HepG2 (cell line): Measurements from ENCODE around the gene UNCX. TPM values are rescaled to one million over a fixed set of nuclear protein-coding genes. Genes with fewer than 3 reads are reported as not detected.

Source experiments
- ATAC-seq: fragments of 200-7000 bp; cut with Tn5 transposase; 3 replicates; pipeline ENCODE4 v1.9.1; 2020; ENCODE audit warnings: mild to moderate bottlenecking, moderate library complexity
- BruUV-seq: library from RNA; stranded (reverse); fragments of 400-500 nt; replicated peaks from 2 replicates; lab custom pipeline; 2021; lab: Mats Ljungman, UMichigan
- CTCF ChIA-PET: fragments of 300-600 bp; formaldehyde crosslinking; extraction: SDS; loops from one replicate; lab custom pipeline; 2021; ENCODE audit warnings: low total read pairs, inconsistent platforms, low intra/inter-chr PET ratio; lab: Yijun Ruan, JAX
- POLR2A ChIA-PET: fragments of 350-600 bp; sonication (Branson Sonifier 250); formaldehyde crosslinking; loops from one replicate; lab custom pipeline; 2020; ENCODE audit warnings: antibody characterized with exemption, inconsistent platforms; lab: Yijun Ruan, JAX
- DNase-seq: peaks from one replicate; pipeline ENCODE4 v3.0.0-alpha.2; 2015; ENCODE audit warnings: low spot score
- FAIRE-seq: peaks from 3 replicates; lab custom pipeline; 2011; peaks lifted over from hg19 to GRCh38; lab: Jason Lieb, UNC
- H2AFZ ChIP-seq: one replicate; pipeline ENCODE4 v1.6.1; 2011; ENCODE audit warnings: low read length, inconsistent platforms
- H3K27ac ChIP-seq: fragments of 300-600 bp; 3 replicates; pipeline ENCODE4 v1.8.0; 2011; ENCODE audit warnings: mixed run types, mild to moderate bottlenecking, mixed read lengths, low read length, inconsistent platforms; ENCODE audit not compliant: insufficient read depth; ENCODE audit errors: extremely low read length
- H3K27me3 ChIP-seq, 2 experiments: fragments of 200-600 bp in 1 of 2; 2 replicates in 1 of 2; 3 replicates in 1 of 2; pipeline versions ENCODE4 v1.6.0 to v1.8.0; 2011; ENCODE audit warnings: low read length in 2 of 2, mild to moderate bottlenecking in 2 of 2, moderate library complexity in 2 of 2, inconsistent platforms in 1 of 2; ENCODE audit not compliant: insufficient read depth in 2 of 2, control insufficient read depth in 1 of 2
- H3K36me3 ChIP-seq, 2 experiments: fragments of 200-600 bp in 1 of 2; replicated peaks in 1 of 2; 2 replicates in 1 of 2; 3 replicates in 1 of 2; pipeline versions ENCODE4 v1.5.1 to v1.8.0; 2011; ENCODE audit warnings: low read length in 2 of 2, inconsistent platforms in 1 of 2; ENCODE audit not compliant: insufficient read depth in 2 of 2, control insufficient read depth in 1 of 2
- H3K4me1 ChIP-seq: 2 replicates; pipeline ENCODE4 v1.5.1; 2012; ENCODE audit warnings: low read length, inconsistent platforms; ENCODE audit not compliant: insufficient read depth
- H3K4me2 ChIP-seq: 2 replicates; pipeline ENCODE4 v1.6.0; 2011; ENCODE audit warnings: low read depth, low read length, inconsistent platforms
- H3K4me3 ChIP-seq, 3 experiments: fragments of 200-600 bp in 1 of 3; sonication (generic), shearing (Covaris generic) in 1 of 3; replicated peaks in 1 of 3; 2 replicates each; pipeline ENCODE4 v1.5.1; 2011 to 2016; ENCODE audit warnings: low read length in 3 of 3, inconsistent platforms in 2 of 3, low read depth in 2 of 3, mild to moderate bottlenecking in 2 of 3, control low read depth in 1 of 3, mixed read lengths in 1 of 3; ENCODE audit not compliant: insufficient read depth in 1 of 3
- H3K79me2 ChIP-seq: one replicate; pipeline ENCODE4 v1.6.1; 2011; ENCODE audit warnings: low read length, inconsistent platforms; ENCODE audit not compliant: insufficient read depth
- H3K9ac ChIP-seq: 2 replicates; pipeline ENCODE4 v1.6.0; 2011; ENCODE audit warnings: mild to moderate bottlenecking, low read depth, low read length, inconsistent platforms; ENCODE audit not compliant: insufficient read depth
- H3K9me3 ChIP-seq: 2 replicates; pipeline ENCODE4 v1.5.1; 2012; ENCODE audit warnings: mild to moderate bottlenecking, low read length
- H4K20me1 ChIP-seq: 2 replicates; pipeline ENCODE4 v1.6.0; 2011; ENCODE audit warnings: inconsistent platforms, mild to moderate bottlenecking, low read length, moderate library complexity; ENCODE audit not compliant: insufficient read depth
- BRF2 ChIP-seq: sonication (generic); formaldehyde crosslinking; IDR thresholded peaks from 2 replicates; pipeline ENCODE4 v1.8.1; 2022; ENCODE audit warnings: mild to moderate bottlenecking, missing genetic modification reagents
- CBX5 ChIP-seq: sonication (generic); formaldehyde crosslinking; IDR thresholded peaks from 2 replicates; pipeline ENCODE4 v1.4.0; 2020; ENCODE audit warnings: missing genetic modification reagents, borderline replicate concordance
- KLF13 ChIP-seq: sonication (generic); formaldehyde crosslinking; IDR thresholded peaks from 2 replicates; pipeline ENCODE4 v1.4.0; 2020; ENCODE audit warnings: mild to moderate bottlenecking, missing genetic modification reagents
- MED1 ChIP-seq: sonication (generic); formaldehyde crosslinking; IDR thresholded peaks from 2 replicates; pipeline ENCODE4 v1.4.0; 2020; ENCODE audit warnings: missing genetic modification reagents
- MTF2 ChIP-seq: sonication (generic); formaldehyde crosslinking; IDR thresholded peaks from 2 replicates; pipeline ENCODE4 v1.5.0; 2020; ENCODE audit warnings: missing genetic modification reagents, borderline replicate concordance
- PCBP2 ChIP-seq: fragments of 200-400 bp; formaldehyde crosslinking; optimal IDR thresholded peaks from 2 replicates; pipeline ENCODE3; 2018; ENCODE audit warnings: low read length, low read depth; ENCODE audit not compliant: poor library complexity, severe bottlenecking
- RXRB ChIP-seq: IDR thresholded peaks from 2 replicates; pipeline ENCODE4 v1.6.1; 2016; ENCODE audit warnings: borderline replicate concordance, missing genetic modification reagents, missing compliant biosample characterization
- ZNF124 ChIP-seq: sonication (generic); formaldehyde crosslinking; IDR thresholded peaks from 2 replicates; pipeline ENCODE4 v1.4.0; 2020; ENCODE audit warnings: missing genetic modification reagents
- ZNF263 ChIP-seq: sonication (generic); formaldehyde crosslinking; IDR thresholded peaks from 2 replicates; pipeline ENCODE4 v1.4.0; 2020; ENCODE audit warnings: missing genetic modification reagents
- ZNF44 ChIP-seq: sonication (generic); formaldehyde crosslinking; IDR thresholded peaks from 2 replicates; pipeline ENCODE4 v1.5.1; 2020; ENCODE audit warnings: mild to moderate bottlenecking, missing genetic modification reagents
- ZNF501 ChIP-seq: sonication (generic); formaldehyde crosslinking; IDR thresholded peaks from 2 replicates; pipeline ENCODE4 v1.5.1; 2020; ENCODE audit warnings: mild to moderate bottlenecking, moderate library complexity, missing genetic modification reagents
- ZNF512 ChIP-seq: sonication (generic); formaldehyde crosslinking; IDR thresholded peaks from 2 replicates; pipeline ENCODE4 v1.4.0; 2020; ENCODE audit warnings: mild to moderate bottlenecking, missing genetic modification reagents
- ZNF598 ChIP-seq: sonication (generic); formaldehyde crosslinking; IDR thresholded peaks from 2 replicates; pipeline ENCODE4 v1.5.1; 2020; ENCODE audit warnings: mild to moderate bottlenecking, missing genetic modification reagents, borderline replicate concordance
- WGBS: methylation state at CpG from one replicate; pipeline ENCODE4 v1.1.6; 2017; ENCODE audit warnings: low lambda C conversion rate; 5-methylcytosine and 5-hydroxymethylcytosine counted together
- in situ Hi-C: cut with HindIII; loops from 2 replicates; pipeline ENCODE4 v1.10.0; 2017; ENCODE audit warnings: low pct_unique_long_range_greater_than_20kb; ENCODE audit not compliant: extremely low pct_ligation_motif_present
- intact Hi-C: fragments of 100-400 bp; cut with micrococcal nuclease; formaldehyde crosslinking; loops from one replicate; pipeline ENCODE4 v1.10.0; 2022; ENCODE audit not compliant: unreplicated experiment
- polyA plus RNA-seq, 8 experiments: library from polyadenylated mRNA; depleted of rRNA in 3 of 8; stranded (reverse) in 7 of 8; unstranded in 1 of 8; fragments of >200 nt; fragmentation: Illumina TruSeq in 4 of 8; extraction: Trizol in 4 of 8; gene quantifications; 2 replicates each; pipeline versions ENCODE4 v1.2.1 to v1.2.3, GENCODE V29; 2011 to 2016; ENCODE audit warnings: low read depth in 4 of 8, missing spikeins in 1 of 8, mixed read lengths in 1 of 8; ENCODE audit not compliant: insufficient read depth in 1 of 8
- total RNA-seq, 5 experiments: library from RNA; depleted of rRNA; stranded (reverse); fragments of >200 nt; fragmentation: Illumina TruSeq; extraction: Trizol; gene quantifications; 2 replicates each; pipeline ENCODE4 v1.2.3, GENCODE V29; 2016; ENCODE audit warnings: low read depth in 1 of 5

UNCX gene
- total and polyA plus RNA-seq, 2 of the 13 experiments (the other 11 are each of a cell fraction or from before 2014, with no cell fraction given), result not detected

- FAIRE-seq, result no peak
- TF ChIP-seq MTF2 (peak; percentile 81), ZNF263 (CRISPR knock-in tag) (peak; percentile 53; the same call in 1 of the 2 replicates), ZNF44 (CRISPR knock-in tag) (no peak), ZNF501 (CRISPR knock-in tag) (no peak)
- H3K4me2 ChIP-seq, result peak overlapping the region; percentile 24; the same call in 1 of the 2 replicates
These were observed 21.6 kb upstream of the UNCX start for GRCh38 chr7:1210979-1211608.

GRCh38 chr7:1211611-1212010 is 21.1 kb upstream of the UNCX start:
- CTCF ChIA-PET, result no interaction called here
- no peak overlapping the region for H3K4me2 ChIP-seq
- H3K79me2 ChIP-seq, result no peaks in the 10 kb centered on the region
- POLR2A ChIA-PET, result no interaction called here
- in situ Hi-C loops, result no loop called here
- intact Hi-C loops, result no loop called here
- DNase-seq (no peak), ATAC-seq (peak; percentile 23; the same call in 2 of the 3 replicates), FAIRE-seq (no peak)
- no peak overlapping the region for H3K9ac ChIP-seq
- TF ChIP-seq ZNF512 (CRISPR knock-in tag) (no peak), ZNF598 (CRISPR knock-in tag) (no peak), ZNF124 (CRISPR knock-in tag) (no peak), MED1 (CRISPR knock-in tag) (no peak), BRF2 (CRISPR knock-in tag) (no peak), RXRB (CRISPR knock-in tag) (no peak), KLF13 (CRISPR knock-in tag) (no peak), PCBP2 (no peak), CBX5 (no peak)
- H4K20me1 ChIP-seq, result no peaks in the 10 kb centered on the region
- no peaks in the 10 kb centered on the region for H3K36me3 ChIP-seq
- no peaks in the 10 kb centered on the region for H3K4me1 ChIP-seq
- H3K4me3 ChIP-seq, result no peak overlapping the region
- no TSS peak for BruUV-seq
- H3K9me3 ChIP-seq, result no peaks in the 10 kb centered on the region
- no CpG with 5 or more reads among the region's 11 CpGs for WGBS
- no peak overlapping the region for H2AFZ ChIP-seq
- no peak overlapping the region for H3K27ac ChIP-seq
- H3K27me3 ChIP-seq, result peaks cover 11 to 58% of the 10 kb centered on the region in 2 experiments

More at GRCh38 chr7:1210979-1211608, 21.6 kb upstream of the UNCX start:
- Histone ChIP-seq H3K79me2 (no peaks in the 10 kb centered on the region), H3K27ac (no peak overlapping the region), H3K36me3 (no peaks in the 10 kb centered on the region), H4K20me1 (no peaks in the 10 kb centered on the region), H3K4me1 (no peaks in the 10 kb centered on the region), H3K27me3 (peaks cover 11 to 59% of the 10 kb centered on the region in 2 experiments), H3K9me3 (no peaks in the 10 kb centered on the region), H3K9ac (no peak overlapping the region), H2AFZ (no peak overlapping the region), H3K4me3 (no peak overlapping the region)
- BruUV-seq, result no TSS peak
- ATAC-seq, result peak; percentile 78
- POLR2A ChIA-PET, result no interaction called here
- 5% methylated on average over 13 of the region's 35 CpGs for WGBS
- intact Hi-C loops (no loop called here), in situ Hi-C loops (no loop called here)
- CTCF ChIA-PET, result no interaction called here
- DNase-seq, result no peak
